SU-DHL-6 (cell line): Measurements from ENCODE around the gene WWOX.

Source experiments
- H2AFZ ChIP-seq: fragments of 200-600 bp; sonication (generic); 2 replicates; pipeline ENCODE4 v1.6.1; 2014; ENCODE audit warnings: low read depth, mild to moderate bottlenecking, moderate library complexity, mixed read lengths, antibody characterized with exemption, low read length; ENCODE audit not compliant: severe bottlenecking
- H3F3A ChIP-seq: fragments of 200-600 bp; shearing (Covaris generic); 2 replicates; pipeline ENCODE4 v1.6.0; 2016; ENCODE audit warnings: antibody characterized with exemption, mild to moderate bottlenecking; ENCODE audit not compliant: insufficient read depth
- H3K27ac ChIP-seq: fragments of 200-600 bp; sonication (generic); 2 replicates; pipeline ENCODE4 v1.5.1; 2016; ENCODE audit warnings: low read depth, mild to moderate bottlenecking, low read length, moderate library complexity, mixed read lengths
- H3K27me3 ChIP-seq: fragments of 200-600 bp; sonication (generic), shearing (Covaris generic); 2 replicates; pipeline ENCODE4 v1.6.0; 2014; ENCODE audit warnings: mild to moderate bottlenecking, low read length
- H3K36me3 ChIP-seq: fragments of 200-600 bp; sonication (generic); 2 replicates; pipeline ENCODE4 v1.6.1; 2014; ENCODE audit warnings: mild to moderate bottlenecking, low read length, mixed read lengths
- H3K4me2 ChIP-seq: fragments of 300-600, 200-600 bp; shearing (Covaris generic), sonication (generic); 2 replicates; pipeline ENCODE4 v1.6.0; 2014; ENCODE audit warnings: low read length, low read depth, mild to moderate bottlenecking; ENCODE audit not compliant: poor library complexity, severe bottlenecking
- H3K4me3 ChIP-seq: fragments of 200-600 bp; sonication (generic); 2 replicates; pipeline ENCODE4 v1.5.1; 2014; ENCODE audit warnings: antibody characterized with exemption, low read length, mild to moderate bottlenecking, mixed read lengths; ENCODE audit not compliant: insufficient read depth, poor library complexity, severe bottlenecking
- H3K79me2 ChIP-seq: fragments of 200-600 bp; sonication (generic); 2 replicates; pipeline ENCODE4 v1.6.1; 2014; ENCODE audit warnings: mild to moderate bottlenecking, low read length, moderate library complexity; ENCODE audit not compliant: insufficient read depth
- H3K9ac ChIP-seq: fragments of 200-600 bp; sonication (generic); 2 replicates; pipeline ENCODE4 v1.7.0; 2014; ENCODE audit warnings: mild to moderate bottlenecking, low read length
- H3K9me2 ChIP-seq: fragments of 200-600 bp; sonication (generic); replicated peaks from 2 replicates; pipeline ENCODE4 v1.6.1; 2014; ENCODE audit warnings: low read length; ENCODE audit not compliant: insufficient read depth
- H3K9me3 ChIP-seq: fragments of 200-600 bp; sonication (generic); 2 replicates; pipeline ENCODE4 v1.6.1; 2014; ENCODE audit warnings: low read length, mixed read lengths; ENCODE audit not compliant: insufficient read depth
- H4K20me1 ChIP-seq: fragments of 200-600 bp; sonication (generic); 2 replicates; pipeline ENCODE4 v1.6.1; 2014; ENCODE audit warnings: low read depth, mild to moderate bottlenecking, antibody characterized with exemption, low read length, moderate library complexity, mixed read lengths
- CTCF ChIP-seq: fragments of 200-600 bp; sonication (generic); IDR thresholded peaks from one replicate; pipeline ENCODE4 v1.5.1; 2017; ENCODE audit warnings: antibody characterized with exemption, mild to moderate bottlenecking, low read length, moderate library complexity; ENCODE audit not compliant: insufficient read depth, poor library complexity, severe bottlenecking
- EZH2phosphoT487 ChIP-seq: fragments of 200-600 bp; sonication (generic), shearing (Covaris generic); conservative IDR thresholded peaks from 2 replicates; pipeline ENCODE4 v1.6.1; 2018; ENCODE audit warnings: mild to moderate bottlenecking, antibody characterized with exemption, low read length, moderate library complexity, mixed read lengths

WWOX gene

GRCh38 chr16:79097771-79098170, 998.3 kb downstream of the WWOX start:
- Histone ChIP-seq H3K27ac (no peak overlapping the region), H3K9me3 (no peaks in the 10 kb centered on the region), H3K79me2 (no peaks in the 10 kb centered on the region), H3K9ac (no peak overlapping the region), H4K20me1 (no peaks in the 10 kb centered on the region), H3F3A (no peaks in the 10 kb centered on the region), H2AFZ (no peak overlapping the region), H3K36me3 (no peaks in the 10 kb centered on the region), H3K9me2 (no peaks in the 10 kb centered on the region), H3K4me2 (no peak overlapping the region), H3K27me3 (no peaks in the 10 kb centered on the region), H3K4me3 (no peak overlapping the region)
- TF ChIP-seq CTCF: no peak
- no peak for TF ChIP-seq EZH2phosphoT487

- H3K27me3 ChIP-seq: no peaks in the 10 kb centered on the region
- H3K4me3 ChIP-seq: no peak overlapping the region
- H3K9me3 ChIP-seq: no peaks in the 10 kb centered on the region
- no peaks in the 10 kb centered on the region for H3K79me2 ChIP-seq
- TF ChIP-seq EZH2phosphoT487 (no peak), CTCF (no peak)
- H3K36me3 ChIP-seq: no peaks in the 10 kb centered on the region
- no peaks in the 10 kb centered on the region for H3F3A ChIP-seq
- H2AFZ ChIP-seq: no peak overlapping the region
- H3K9ac ChIP-seq: no peak overlapping the region
- no peaks in the 10 kb centered on the region for H4K20me1 ChIP-seq
- H3K9me2 ChIP-seq: no peaks in the 10 kb centered on the region
- no peak overlapping the region for H3K4me2 ChIP-seq
- H3K27ac ChIP-seq: no peak overlapping the region
Observed at GRCh38 chr16:79098907-79099306, 999.5 kb downstream of the WWOX start.

GRCh38 chr16:79099716-79100115, 1000.3 kb downstream of the WWOX start:
- Histone ChIP-seq H3K79me2 (no peaks in the 10 kb centered on the region), H3K27me3 (no peaks in the 10 kb centered on the region), H3K9me3 (no peaks in the 10 kb centered on the region), H4K20me1 (no peaks in the 10 kb centered on the region), H3K4me3 (no peak overlapping the region), H3K27ac (no peak overlapping the region), H3F3A (no peaks in the 10 kb centered on the region), H2AFZ (no peak overlapping the region), H3K9ac (no peak overlapping the region), H3K9me2 (no peaks in the 10 kb centered on the region), H3K4me2 (no peak overlapping the region), H3K36me3 (no peaks in the 10 kb centered on the region)
- no peak for TF ChIP-seq CTCF
- TF ChIP-seq EZH2phosphoT487: no peak
